ENCODE data around the gene IRF5.

IRF5 gene

GRCh38 chr7:128937647-128938543, at the start of gene IRF5:
Gene IRF5, plus strand, starts transcription at chr7:128937927. Its CDS starts 4,155 bp downstream, at chr7:128942082.
- Histone ChIP-seq H3K9ac (ENCODE audit: low read length) (peak within 1 kb of the TSS; percentile 87), H3K27me3 (replicated peaks; ENCODE audit: insufficient read depth, low read length) (no peaks in the 10 kb centered on the region)
- peak; percentile 93 for DNase-seq

GRCh38 chr7:128888039-128888755, 49.5 kb upstream of the IRF5 start:
- Histone ChIP-seq H3K27me3 (replicated peaks; ENCODE audit: insufficient read depth, low read length) (peaks cover 25% of the 10 kb centered on the region), H3K9me3 (replicated peaks; ENCODE audit: insufficient read depth, low read length) (no peaks in the 10 kb centered on the region), H3K79me2 (ENCODE audit: low read length) (no peaks in the 10 kb centered on the region), H3K9ac (ENCODE audit: low read length) (no peak overlapping the region), H3F3A (ENCODE audit: insufficient read depth, low read length) (no peaks in the 10 kb centered on the region), H3K4me2 (ENCODE audit: low read depth, low read length) (no peak overlapping the region), H3K27ac (ENCODE audit: low read length) (no peak overlapping the region), H3K4me3 (ENCODE audit: low read length) (no peak overlapping the region), H4K20me1 (ENCODE audit: insufficient read depth, low read length) (no peaks in the 10 kb centered on the region), H2AFZ (ENCODE audit: low read length) (no peak overlapping the region), H3K4me1 (ENCODE audit: low read length) (peaks cover 5% of the 10 kb centered on the region), H3K36me3 (replicated peaks; ENCODE audit: insufficient read depth, low read length) (no peaks in the 10 kb centered on the region), H3K9me2 (replicated peaks; ENCODE audit: insufficient read depth, low read length) (no peaks in the 10 kb centered on the region)
- DNase-seq, result no peak
- TF ChIP-seq EZH2 (optimal IDR thresholded peaks at IDR 0.05; ENCODE audit: low read depth, low read length) (no peak), EZH2phosphoT487 (IDR thresholded peaks at IDR 0.05; ENCODE audit: low read length) (no peak), CTCF (IDR thresholded peaks at IDR 0.05; ENCODE audit: low read length) (no peak)

More at GRCh38 chr7:128937647-128938543, at the start of gene IRF5:
- Histone ChIP-seq H3K9me3 (replicated peaks; ENCODE audit: insufficient read depth, low read length) (no peaks in the 10 kb centered on the region), H3K36me3 (replicated peaks; ENCODE audit: insufficient read depth, low read length) (no peaks in the 10 kb centered on the region), H3K27ac (ENCODE audit: low read length) (peak within 1 kb of the TSS; percentile 90), H3K4me1 (ENCODE audit: low read length) (peaks cover 51% of the 10 kb centered on the region), H3K79me2 (ENCODE audit: low read length) (peaks cover 43% of the 10 kb centered on the region), H3F3A (ENCODE audit: insufficient read depth, low read length) (peaks cover 47% of the 10 kb centered on the region), H3K9me2 (replicated peaks; ENCODE audit: insufficient read depth, low read length) (no peaks in the 10 kb centered on the region), H3K4me2 (ENCODE audit: low read depth, low read length) (peak within 1 kb of the TSS; percentile 88), H3K4me3 (ENCODE audit: low read length) (peak within 1 kb of the TSS; percentile 68), H2AFZ (ENCODE audit: low read length) (peak within 1 kb of the TSS; percentile 71), H4K20me1 (ENCODE audit: insufficient read depth, low read length) (no peaks in the 10 kb centered on the region)
- TF ChIP-seq CTCF (IDR thresholded peaks at IDR 0.05; ENCODE audit: low read length) (no peak), EZH2phosphoT487 (IDR thresholded peaks at IDR 0.05; ENCODE audit: low read length) (no peak), EZH2 (optimal IDR thresholded peaks at IDR 0.05; ENCODE audit: low read depth, low read length) (no peak)

GRCh38 chr7:128888756-128889095, 49.0 kb upstream of the IRF5 start:
- Histone ChIP-seq H3K4me1 (ENCODE audit: low read length) (peaks cover 5% of the 10 kb centered on the region), H3K4me3 (ENCODE audit: low read length) (no peak overlapping the region), H3K4me2 (ENCODE audit: low read depth, low read length) (no peak overlapping the region), H3K9ac (ENCODE audit: low read length) (no peak overlapping the region), H3K27ac (ENCODE audit: low read length) (no peak overlapping the region), H3K9me3 (replicated peaks; ENCODE audit: insufficient read depth, low read length) (no peaks in the 10 kb centered on the region), H3F3A (ENCODE audit: insufficient read depth, low read length) (no peaks in the 10 kb centered on the region), H3K9me2 (replicated peaks; ENCODE audit: insufficient read depth, low read length) (no peaks in the 10 kb centered on the region), H4K20me1 (ENCODE audit: insufficient read depth, low read length) (no peaks in the 10 kb centered on the region), H3K27me3 (replicated peaks; ENCODE audit: insufficient read depth, low read length) (peaks cover 25% of the 10 kb centered on the region), H2AFZ (ENCODE audit: low read length) (no peak overlapping the region), H3K79me2 (ENCODE audit: low read length) (no peaks in the 10 kb centered on the region), H3K36me3 (replicated peaks; ENCODE audit: insufficient read depth, low read length) (no peaks in the 10 kb centered on the region)
- TF ChIP-seq CTCF (IDR thresholded peaks at IDR 0.05; ENCODE audit: low read length) (no peak), EZH2phosphoT487 (IDR thresholded peaks at IDR 0.05; ENCODE audit: low read length) (no peak), EZH2 (optimal IDR thresholded peaks at IDR 0.05; ENCODE audit: low read depth, low read length) (no peak)
- no peak for DNase-seq

All from MM.1S (cell line).